ENCODE measurements around the gene TBC1D2. TPM values are rescaled to one million over a fixed set of nuclear protein-coding genes. Genes with fewer than 3 reads are reported as not detected.

Gene TBC1D2
- total and polyA plus RNA-seq, 2 of the 13 experiments (the other 11 are each of a cell fraction or from before 2014, with no cell fraction given) = 2.0 to 2.8 TPM

- TF ChIP-seq ZNF326 (CRISPR knock-in tag; IDR thresholded peaks at IDR 0.05; ENCODE audit: borderline replicate concordance) (no peak), ZMYM2 (CRISPR knock-in tag; IDR thresholded peaks at IDR 0.05) (0 out of 2 replicates have a peak, but pooled peaks have one; percentile 26), KLF12 (CRISPR knock-in tag; IDR thresholded peaks at IDR 0.05; ENCODE audit: borderline replicate concordance) (no peak), TBX3 (IDR thresholded peaks at IDR 0.05; ENCODE audit: borderline replicate concordance) (no peak), ZNF652 (CRISPR knock-in tag; IDR thresholded peaks at IDR 0.05; ENCODE audit: borderline replicate concordance, low read depth) (no peak), ZNF430 (CRISPR knock-in tag; IDR thresholded peaks at IDR 0.05) (no peak), ZNF704 (CRISPR knock-in tag; IDR thresholded peaks at IDR 0.05; ENCODE audit: borderline replicate concordance) (no peak), NPAS2 (CRISPR knock-in tag; IDR thresholded peaks at IDR 0.05; ENCODE audit: borderline replicate concordance) (no peak), ATF7-NPFF (CRISPR knock-in tag; IDR thresholded peaks at IDR 0.05; ENCODE audit: low read depth) (no peak), NR2F2 (IDR thresholded peaks at IDR 0.05; ENCODE audit: borderline replicate concordance, low read depth) (no peak), ZSCAN9 (CRISPR knock-in tag; IDR thresholded peaks at IDR 0.05; ENCODE audit: borderline replicate concordance) (0 out of 2 replicates have a peak, but pooled peaks have one; percentile 66), KMT2B (CRISPR knock-in tag; IDR thresholded peaks at IDR 0.05) (no peak), RFXAP (CRISPR knock-in tag; IDR thresholded peaks at IDR 0.05; ENCODE audit: borderline replicate concordance) (no peak), PHF20 (CRISPR knock-in tag; IDR thresholded peaks at IDR 0.05) (no peak), ZNF709 (CRISPR knock-in tag; IDR thresholded peaks at IDR 0.05) (no peak), NR2F1 (CRISPR knock-in tag; IDR thresholded peaks at IDR 0.05) (no peak), ZNF205 (CRISPR knock-in tag; IDR thresholded peaks at IDR 0.05) (peak; percentile 86; the same call in 1 of the 2 replicates), DNMT1 (CRISPR knock-in tag; IDR thresholded peaks at IDR 0.05) (no peak), ZNF557 (CRISPR knock-in tag; IDR thresholded peaks at IDR 0.05) (no peak), MED13 (CRISPR knock-in tag; IDR thresholded peaks at IDR 0.05) (no peak), ZNF329 (CRISPR knock-in tag; IDR thresholded peaks at IDR 0.05; ENCODE audit: low read depth) (no peak), KAT7 (CRISPR knock-in tag; IDR thresholded peaks at IDR 0.05; ENCODE audit: borderline replicate concordance) (no peak), ISL2 (CRISPR knock-in tag; IDR thresholded peaks at IDR 0.05) (peak; percentile 68; the same call in 1 of the 2 replicates), GTF2F1 (IDR thresholded peaks at IDR 0.05; ENCODE audit: low read length) (no peak), MIER2 (CRISPR knock-in tag; IDR thresholded peaks at IDR 0.05) (no peak), ZBTB8A (CRISPR knock-in tag; IDR thresholded peaks at IDR 0.05; ENCODE audit: borderline replicate concordance, low read depth) (no peak), TEAD2 (CRISPR knock-in tag; IDR thresholded peaks at IDR 0.05) (no peak), ZXDC (CRISPR knock-in tag; IDR thresholded peaks at IDR 0.05) (no peak), MEIS1 (CRISPR knock-in tag; IDR thresholded peaks at IDR 0.05; ENCODE audit: borderline replicate concordance) (no peak), ZNF563 (CRISPR knock-in tag; IDR thresholded peaks at IDR 0.05) (no peak)
Observed at GRCh38 chr9:98158071-98158831, 97.2 kb downstream of the TBC1D2 start (continued).

Data from HepG2 (cell line).